GM08714 (cell line): ENCODE data around the gene NGB.

Experiments
- H3K4me3 ChIP-seq: fragments of 200-500 bp; sonication (Bioruptor generic); 2 replicates; pipeline ENCODE4 v1.5.1; 2014; ENCODE audit warnings: mild to moderate bottlenecking, low read length, inconsistent platforms
- ZNF274 ChIP-seq: IDR thresholded peaks from 2 replicates; pipeline ENCODE4 v1.6.1; 2012; ENCODE audit warnings: mild to moderate bottlenecking, low read depth, low read length

Gene NGB

DNA sequence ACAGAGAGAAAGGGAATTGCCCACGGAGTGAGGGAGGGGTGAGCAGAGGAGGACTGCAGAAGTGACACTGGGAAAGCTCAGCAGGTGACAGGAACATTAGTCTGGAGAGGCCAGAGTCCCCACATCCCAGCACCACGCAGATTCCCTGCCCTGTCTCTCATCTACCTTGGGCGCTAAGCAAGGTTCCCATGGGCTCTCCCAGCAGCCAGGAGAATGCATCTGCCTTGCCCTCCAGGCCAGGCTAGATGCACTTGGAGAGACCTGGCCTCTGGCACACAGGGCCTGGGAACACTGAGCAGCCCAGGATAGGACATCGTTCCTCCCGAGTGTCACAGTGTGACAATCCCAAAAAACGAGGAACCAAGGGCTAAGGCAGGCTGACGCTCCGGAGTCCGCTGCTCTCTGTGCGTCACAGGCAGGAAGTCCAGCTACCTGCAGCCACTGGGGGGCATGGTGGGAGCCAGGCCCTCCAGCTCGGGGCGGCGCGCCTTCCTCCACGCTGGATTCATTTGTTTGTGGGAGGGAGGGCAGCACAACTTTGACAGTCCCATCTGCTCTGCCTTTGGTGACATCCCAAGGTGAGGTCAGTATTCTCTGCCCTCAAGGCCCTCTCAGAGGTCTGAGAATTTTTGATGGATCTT, 5.4 kb upstream of the NGB start:
- H3K4me3 ChIP-seq: no peak overlapping the region
- no peak for TF ChIP-seq ZNF274

DNA sequence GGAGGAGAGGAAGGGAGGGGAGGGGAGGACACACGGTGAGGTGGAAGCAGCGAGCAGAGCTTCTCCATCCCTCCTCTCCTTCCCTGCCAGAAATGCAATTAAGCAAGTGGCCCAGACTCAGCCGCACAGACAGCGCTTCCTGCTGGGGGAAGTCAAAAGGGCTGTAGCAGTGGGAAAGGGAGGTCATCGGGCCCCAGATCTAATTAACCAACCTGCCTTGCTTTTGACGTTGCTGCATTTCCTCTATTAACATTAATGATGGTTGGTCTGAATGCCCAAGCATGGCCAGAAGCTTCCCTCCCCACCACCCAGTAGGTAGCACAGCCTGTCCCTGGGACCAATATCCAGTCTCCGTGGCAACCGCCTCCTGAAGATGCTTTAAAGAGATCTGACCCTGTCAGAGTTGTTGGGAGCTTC, 4.6 kb upstream of the NGB start:
- H3K4me3 ChIP-seq: no peak overlapping the region
- TF ChIP-seq ZNF274: no peak

DNA sequence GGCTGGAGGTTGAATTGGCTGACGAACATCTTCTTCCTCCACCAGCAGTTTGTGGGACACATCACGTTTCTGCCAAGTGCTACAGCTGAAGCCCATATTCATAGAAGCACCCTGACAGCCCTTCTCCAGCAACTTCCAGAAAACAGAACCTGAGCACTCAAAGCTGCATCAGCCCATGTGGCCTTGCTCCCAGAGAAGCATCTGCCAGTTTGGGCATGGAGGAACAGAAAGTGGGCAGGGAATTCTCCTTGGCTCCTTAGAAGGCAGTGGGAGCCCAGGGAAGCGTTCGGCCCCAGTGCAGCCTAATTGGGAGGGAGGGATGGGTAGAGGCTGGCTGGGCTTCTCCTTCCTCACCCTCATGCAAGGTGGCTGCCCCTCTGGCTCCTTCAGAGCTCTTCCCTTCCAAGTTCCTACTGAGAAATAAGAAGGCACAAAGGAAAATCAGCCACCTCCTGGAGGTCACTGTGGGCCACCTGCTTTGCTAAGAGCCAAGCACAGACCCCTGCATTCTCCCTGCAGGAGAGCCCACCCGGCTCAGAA, 4.1 kb upstream of the NGB start:
- H3K4me3 ChIP-seq: no peak overlapping the region
- TF ChIP-seq ZNF274: no peak

DNA sequence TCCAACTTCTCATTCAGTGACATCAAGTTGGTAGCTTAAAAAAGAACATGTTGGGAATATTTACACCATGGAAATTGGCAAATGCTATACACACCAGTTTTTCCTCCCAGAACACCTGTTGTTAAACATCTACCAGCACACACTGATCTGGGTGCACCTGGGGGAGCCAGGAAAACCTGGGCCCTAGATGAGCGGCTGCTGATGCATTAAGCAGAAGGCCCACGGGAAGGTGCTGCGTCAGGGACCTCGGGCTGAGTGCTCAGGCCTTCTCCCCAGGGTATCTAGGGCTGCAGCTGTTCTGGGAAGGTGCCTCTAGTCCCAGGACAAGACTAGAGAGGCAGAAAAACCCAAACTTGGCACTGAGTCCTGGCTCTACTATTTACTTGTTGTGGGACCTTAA, 2.8 kb upstream of the NGB start:
- H3K4me3 ChIP-seq: no peak overlapping the region
- TF ChIP-seq ZNF274: no peak

DNA sequence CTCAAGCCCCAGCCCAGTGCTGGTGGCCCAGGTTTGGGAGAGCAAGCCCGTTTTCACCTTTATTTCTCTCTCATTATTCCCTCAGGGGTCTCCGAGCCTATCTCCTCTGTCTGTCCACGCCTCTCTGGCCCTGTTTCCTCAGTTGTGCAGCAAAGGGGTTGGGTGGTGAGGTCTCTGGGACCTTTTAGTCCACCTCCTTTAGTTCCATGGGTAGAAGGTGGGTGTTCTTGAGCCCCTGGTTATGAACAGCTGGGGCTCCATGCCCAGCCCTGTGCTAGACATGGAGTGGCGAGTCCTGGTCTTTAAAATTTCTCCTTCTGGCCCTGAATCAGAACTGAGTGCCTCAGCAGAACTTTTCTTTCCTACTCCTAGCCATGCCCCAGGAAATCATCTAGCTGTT, 1.3 kb upstream of the NGB start:
- no peak for TF ChIP-seq ZNF274
- H3K4me3 ChIP-seq: no peak overlapping the region

DNA sequence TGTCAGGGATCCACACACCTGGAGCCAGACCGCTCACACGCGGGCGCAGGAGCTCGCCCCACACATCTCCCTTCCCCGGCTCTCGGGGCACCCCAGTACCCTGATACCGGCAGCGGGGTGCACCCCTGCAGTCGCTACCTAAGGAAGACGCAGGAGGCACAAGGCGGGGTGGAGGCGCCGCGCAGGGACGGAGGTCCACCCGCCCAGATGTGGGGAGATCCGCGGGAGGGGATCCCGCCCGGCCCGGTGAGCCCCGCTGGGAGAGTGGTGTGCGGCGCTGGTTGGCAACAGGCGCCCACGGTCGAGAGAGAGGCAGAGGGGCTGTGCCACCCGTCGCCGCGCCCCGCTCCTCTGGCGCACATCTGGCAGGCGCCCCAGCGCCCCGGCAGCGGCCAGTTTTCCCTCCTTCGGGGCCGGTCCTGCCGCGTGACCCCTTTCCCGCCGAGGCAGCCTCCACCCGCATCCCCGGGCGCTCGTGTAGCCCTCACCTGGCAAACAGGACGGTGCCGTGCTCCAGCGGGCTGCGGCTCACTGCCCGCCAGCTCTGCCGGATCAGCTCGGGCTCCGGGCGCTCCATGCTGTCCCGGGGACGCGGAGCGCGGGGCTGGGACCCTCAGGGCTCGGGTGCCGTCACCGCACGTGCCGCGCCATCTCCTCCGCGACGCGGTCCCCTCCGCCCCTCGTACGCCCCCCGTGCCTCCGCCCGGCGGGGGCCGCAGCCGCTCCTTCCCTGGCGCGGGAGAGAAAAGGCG, 469 bp downstream of the NGB start:
- H3K4me3 ChIP-seq: no peak overlapping the region
- TF ChIP-seq ZNF274: no peak

DNA sequence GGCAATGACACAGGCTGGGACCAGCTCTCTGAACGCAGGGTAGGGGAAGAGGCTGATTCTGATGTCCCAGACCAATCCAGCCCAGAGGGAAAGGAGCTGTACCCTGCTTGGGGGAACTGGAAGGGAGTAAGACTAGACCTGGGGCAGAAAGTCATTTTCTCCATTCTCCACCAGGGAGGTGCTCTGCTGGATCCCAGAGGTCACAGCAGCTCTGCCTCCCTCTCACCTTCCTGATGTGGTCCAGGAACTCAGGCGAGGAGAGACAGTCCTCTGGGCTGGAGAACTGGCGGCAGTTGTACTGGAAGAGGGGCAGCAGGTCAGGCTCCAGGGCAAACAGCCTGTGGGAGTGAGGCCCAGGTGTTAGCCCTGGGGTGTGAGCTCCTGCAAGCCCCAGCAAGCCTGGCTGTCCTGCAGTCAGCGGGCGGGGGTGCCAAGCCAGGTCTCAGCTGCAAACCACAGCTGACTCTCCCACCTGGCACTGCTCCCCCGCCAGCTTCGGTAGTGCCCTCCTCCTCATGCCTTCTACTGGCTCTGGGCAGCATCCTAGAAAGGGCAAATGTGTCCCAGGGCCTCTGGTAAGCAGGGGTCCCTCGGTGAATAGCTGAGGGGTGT, 1.9 kb downstream of the NGB start:
- H3K4me3 ChIP-seq: no peak overlapping the region
- no peak for TF ChIP-seq ZNF274

DNA sequence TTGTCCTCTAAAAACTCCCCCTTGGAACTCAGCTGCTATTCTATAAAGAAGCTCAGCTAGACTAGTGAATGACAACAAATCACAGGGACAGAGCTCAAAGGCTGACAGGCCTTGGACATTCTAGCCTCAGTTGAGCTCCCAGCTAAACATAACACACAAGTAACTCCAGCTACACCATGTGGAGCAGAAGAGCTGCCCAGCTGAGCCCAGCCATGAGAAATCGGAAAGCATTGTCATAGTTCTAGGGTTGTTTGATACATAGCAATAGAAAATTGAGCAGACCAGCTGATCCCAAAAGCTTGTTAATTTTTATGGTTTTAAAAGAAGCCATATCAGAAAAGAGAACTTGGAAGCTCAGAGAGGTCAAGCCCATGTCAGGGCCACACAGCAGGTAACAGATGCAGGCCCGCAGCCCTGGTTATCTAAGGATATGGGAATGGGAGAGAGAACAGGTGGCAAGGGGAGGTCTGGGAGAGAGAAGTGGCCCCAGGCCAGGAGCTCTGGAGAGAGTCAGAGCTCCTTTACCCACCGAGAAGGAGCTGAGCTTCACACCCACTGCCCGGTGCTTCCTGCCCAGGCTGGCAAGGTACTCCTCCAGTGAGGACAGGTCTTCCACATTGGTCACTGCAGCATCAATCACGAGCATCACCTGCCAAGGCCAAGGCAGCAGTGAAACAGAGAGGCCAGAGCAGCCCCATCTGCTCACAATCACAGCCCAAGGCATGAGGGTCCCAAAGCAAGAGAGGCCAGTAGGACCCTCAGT, 2.9 kb downstream of the NGB start:
- no peak for TF ChIP-seq ZNF274
- H3K4me3 ChIP-seq: no peak overlapping the region

DNA sequence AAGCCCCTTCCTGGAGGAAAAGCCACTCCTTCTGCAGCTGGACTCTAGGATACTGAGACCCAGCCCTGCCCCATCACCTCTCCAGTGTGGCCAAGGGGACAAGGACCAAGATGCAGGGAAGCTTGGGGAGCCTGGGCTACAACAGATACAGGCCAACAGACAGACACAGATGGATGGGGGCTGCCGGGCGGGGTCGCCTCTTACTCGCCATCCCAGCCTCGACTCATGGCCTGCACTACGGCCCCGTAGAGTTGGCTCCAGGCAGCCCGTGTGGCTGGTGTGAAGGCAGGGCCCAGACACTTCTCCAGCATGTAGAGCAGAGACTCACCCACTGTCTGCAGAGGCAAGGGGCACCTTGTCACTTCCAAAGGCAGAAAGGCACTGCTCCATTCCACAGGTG, 4.7 kb downstream of the NGB start:
- H3K4me3 ChIP-seq: no peak overlapping the region
- no peak for TF ChIP-seq ZNF274

DNA sequence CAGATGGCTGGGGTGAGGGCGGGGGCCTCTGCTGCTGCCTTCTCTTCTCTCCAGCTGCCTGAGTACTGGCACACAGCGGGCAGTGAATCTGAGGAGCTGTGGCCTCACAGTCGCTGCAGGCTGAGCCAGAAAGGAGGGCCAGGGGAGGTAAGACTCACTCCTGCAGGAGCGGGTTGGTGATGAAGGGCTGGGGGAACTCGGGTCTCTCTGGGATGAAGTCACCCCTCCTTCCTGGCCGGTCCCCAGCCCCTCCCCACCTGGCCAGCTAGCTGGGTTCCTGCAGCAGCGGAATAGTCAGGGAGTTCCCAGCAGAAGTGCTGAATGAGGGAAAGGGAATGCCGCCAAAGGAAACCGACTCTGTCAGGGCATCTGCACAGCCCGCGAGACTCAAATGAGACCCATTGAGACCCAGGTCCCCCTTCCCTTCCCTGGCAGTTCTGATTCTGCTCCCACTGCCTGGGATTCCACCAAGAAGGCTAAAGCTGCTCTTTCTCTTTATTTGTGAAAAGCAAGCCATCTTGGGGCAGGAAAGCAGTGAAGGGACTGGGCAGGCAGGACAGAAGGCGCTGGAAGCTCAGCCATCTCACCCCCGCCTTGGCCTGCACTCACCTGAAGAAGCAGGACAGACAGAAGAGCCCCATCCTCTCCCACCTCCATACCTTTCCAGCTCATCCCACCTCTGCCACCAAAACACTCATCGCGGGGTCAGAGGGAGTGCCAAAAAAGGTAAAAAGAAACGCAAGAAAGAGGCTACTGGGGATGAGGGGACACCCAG, 5.3 kb downstream of the NGB start:
- TF ChIP-seq ZNF274: no peak
- H3K4me3 ChIP-seq: no peak overlapping the region

DNA sequence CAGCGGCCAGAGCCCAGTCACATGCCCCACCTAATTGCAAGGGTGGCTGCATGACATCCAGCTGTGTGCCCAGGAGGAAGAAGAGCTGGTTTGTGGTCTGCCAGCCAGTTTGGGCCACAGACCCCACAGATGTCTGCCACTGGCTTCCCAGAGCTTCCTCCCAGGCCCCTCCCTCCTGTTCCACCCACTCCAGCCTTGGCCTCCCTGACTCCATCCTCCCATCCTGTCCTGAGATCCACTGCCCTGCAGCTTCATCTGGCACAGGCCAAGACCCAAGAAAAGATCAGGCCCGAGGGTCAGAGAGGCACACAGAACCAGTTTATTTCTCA, 5.9 kb downstream of the NGB start:
- no peak for TF ChIP-seq ZNF274

DNA sequence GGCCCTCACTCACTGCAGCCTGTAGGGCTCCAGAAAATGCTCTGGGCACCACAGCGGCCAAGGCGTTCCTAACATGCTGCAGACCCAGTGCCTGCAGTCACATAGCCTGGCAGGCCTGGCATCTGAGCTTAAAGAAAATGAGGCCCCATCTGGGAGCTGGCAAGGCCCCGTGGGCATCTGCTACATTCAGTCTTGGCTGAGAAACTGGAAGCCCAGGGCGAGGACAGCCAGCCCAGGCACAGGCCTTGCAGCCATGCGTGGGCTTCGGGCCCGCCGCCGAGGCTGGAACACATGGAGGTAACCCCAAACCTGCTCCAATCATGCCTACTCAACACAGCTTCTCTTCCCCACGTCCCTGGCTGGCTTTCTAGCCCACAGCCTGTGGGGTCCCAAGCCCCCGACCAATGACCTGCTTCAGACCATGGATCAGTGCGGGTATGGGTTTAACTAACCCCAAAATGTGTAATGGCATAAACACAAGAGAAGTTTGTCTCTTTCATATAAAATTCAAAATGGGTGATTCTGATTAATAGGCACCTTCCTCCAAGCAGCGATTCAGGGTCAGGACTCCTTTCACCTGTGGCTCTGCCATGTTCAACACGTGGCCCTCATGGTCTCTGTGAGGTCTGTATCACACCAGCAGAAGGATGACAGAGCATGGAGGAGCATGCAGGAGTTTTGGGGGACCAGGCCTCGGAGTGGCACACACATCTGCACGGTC, 6.4 kb downstream of the NGB start:
- no peak overlapping the region for H3K4me3 ChIP-seq
- TF ChIP-seq ZNF274: no peak

More for the DNA sequence above, 5.9 kb downstream of the NGB start:
- no peak overlapping the region for H3K4me3 ChIP-seq

DNA sequence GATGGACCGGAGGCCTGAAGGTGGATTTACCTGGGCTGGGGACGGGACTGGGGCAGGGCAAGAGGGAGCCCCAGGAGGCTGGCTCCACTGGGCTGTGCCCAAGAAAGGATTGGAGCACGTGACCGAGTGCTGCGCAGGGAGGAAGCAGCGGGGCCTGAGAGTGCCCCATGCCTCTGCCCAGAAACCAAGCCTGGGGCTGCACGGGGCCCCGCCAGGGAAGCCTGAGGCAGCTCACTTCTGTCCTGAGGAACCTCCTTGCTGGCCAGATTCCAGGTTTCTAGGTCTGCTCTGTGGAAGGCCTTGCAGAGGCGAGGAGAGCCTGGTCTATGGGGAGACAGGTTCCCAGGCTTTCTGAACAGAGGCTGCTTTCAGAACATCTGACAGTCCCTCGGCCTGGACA, 10.4 kb downstream of the NGB start:
- no peak overlapping the region for H3K4me3 ChIP-seq
- TF ChIP-seq ZNF274: no peak
